Loucy (cell line): ENCODE data around the gene UNC5B.

Experiments used
- CTCF ChIP-seq: fragments of 200-600 bp; sonication (generic); conservative IDR thresholded peaks from 2 replicates; pipeline ENCODE4 v1.5.1; 2014; ENCODE audit warnings: mild to moderate bottlenecking, antibody characterized with exemption, low read length
- EZH2phosphoT487 ChIP-seq: fragments of 200-600 bp; IDR thresholded peaks from 2 replicates; pipeline ENCODE4 v1.6.1; 2018; ENCODE audit warnings: antibody characterized with exemption, mild to moderate bottlenecking, moderate library complexity, borderline replicate concordance

DNA sequence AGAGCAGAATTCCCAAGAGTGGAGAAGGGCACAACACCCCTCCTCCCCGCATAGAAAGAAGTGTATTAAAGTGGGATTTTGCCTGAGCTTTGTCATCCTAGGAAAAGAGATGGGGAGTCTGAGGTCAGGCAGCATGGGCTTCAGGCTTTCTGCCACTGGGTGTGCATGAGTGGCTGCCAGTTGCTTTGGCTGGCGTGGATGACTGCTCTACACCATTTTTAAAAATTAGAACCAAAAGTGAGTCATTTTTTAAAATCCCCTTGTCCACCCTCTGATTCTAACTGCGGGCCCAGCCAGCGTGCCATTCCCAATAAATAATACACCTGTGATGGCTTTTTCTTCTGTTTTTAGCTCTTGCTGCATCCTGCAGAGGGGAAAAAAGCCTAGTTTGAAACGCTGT is 120.1 kb downstream of the UNC5B start:
- no peak for TF ChIP-seq CTCF
- no peak for TF ChIP-seq EZH2phosphoT487
